Mesenchymal stem cell (in vitro differentiated cells and primary cell): ENCODE data around the gene ESR1.

Experiments used
- DNase-seq: peaks from one replicate; pipeline ENCODE4 v3.0.0-alpha.2; 2013
- H2AFZ ChIP-seq: one replicate; pipeline ENCODE4 v1.6.1; 2013; ENCODE audit warnings: low read depth, mild to moderate bottlenecking, control low read depth, inconsistent platforms, low read length, moderate library complexity
- H2AK5ac ChIP-seq: 2 replicates; pipeline ENCODE4 v1.6.1; 2013; ENCODE audit warnings: low read length, moderate library complexity, mild to moderate bottlenecking, inconsistent platforms; ENCODE audit not compliant: severe bottlenecking
- H2BK120ac ChIP-seq: one replicate; pipeline ENCODE4 v1.6.1; 2013; ENCODE audit warnings: low read depth, mild to moderate bottlenecking, inconsistent platforms, low read length, moderate library complexity
- H2BK12ac ChIP-seq, 2 experiments: one replicate each; pipeline ENCODE4 v1.6.1; 2013; ENCODE audit warnings: inconsistent platforms in 2 of 2, low read length in 2 of 2, mild to moderate bottlenecking in 2 of 2, moderate library complexity in 2 of 2, control low read depth in 1 of 2
- H2BK15ac ChIP-seq: one replicate; pipeline ENCODE4 v1.6.1; 2013; ENCODE audit warnings: mild to moderate bottlenecking, low read depth, inconsistent platforms; ENCODE audit not compliant: poor library complexity, severe bottlenecking
- H2BK5ac ChIP-seq: 2 replicates; pipeline ENCODE4 v1.6.1; 2013; ENCODE audit warnings: low read depth, mild to moderate bottlenecking, low read length, control low read depth, inconsistent platforms; ENCODE audit not compliant: poor library complexity, severe bottlenecking
- H3K14ac ChIP-seq, 2 experiments: one replicate each; pipeline ENCODE4 v1.6.1; 2013; ENCODE audit warnings: inconsistent platforms in 2 of 2, low read length in 2 of 2, control low read depth in 1 of 2, mild to moderate bottlenecking in 1 of 2, moderate library complexity in 1 of 2
- H3K18ac ChIP-seq, 2 experiments: one replicate each; pipeline ENCODE4 v1.6.1; 2013; ENCODE audit warnings: inconsistent platforms in 2 of 2, low read length in 2 of 2, control low read depth in 1 of 2, low read depth in 1 of 2, mild to moderate bottlenecking in 1 of 2
- H3K23ac ChIP-seq, 2 experiments: one replicate each; pipeline ENCODE4 v1.6.1; 2013; ENCODE audit warnings: inconsistent platforms in 2 of 2, low read length in 2 of 2, mild to moderate bottlenecking in 2 of 2, moderate library complexity in 2 of 2, control low read depth in 1 of 2
- H3K27ac ChIP-seq: 2 replicates; pipeline ENCODE4 v1.5.1; 2013; ENCODE audit warnings: mild to moderate bottlenecking, moderate library complexity, low read length, control low read depth, inconsistent platforms; ENCODE audit not compliant: poor library complexity, severe bottlenecking
- H3K27me3 ChIP-seq, 2 experiments: 2 replicates each; pipeline versions ENCODE4 v1.6.1 to v1.7.0; 2013; ENCODE audit warnings: low read length in 2 of 2, mild to moderate bottlenecking in 2 of 2, moderate library complexity in 2 of 2, control low read depth in 1 of 2, inconsistent platforms in 1 of 2; ENCODE audit not compliant: control insufficient read depth in 1 of 2, insufficient read depth in 1 of 2
- H3K36me3 ChIP-seq, 2 experiments: 2 replicates each; pipeline versions ENCODE4 v1.6.1 to v1.7.0; 2013; ENCODE audit warnings: low read length in 2 of 2, control low read depth in 1 of 2, inconsistent platforms in 1 of 2, low read depth in 1 of 2, mild to moderate bottlenecking in 1 of 2; ENCODE audit not compliant: insufficient read depth in 2 of 2, control insufficient read depth in 1 of 2
- H3K4ac ChIP-seq, 2 experiments: one replicate each; pipeline ENCODE4 v1.6.1; 2013; ENCODE audit warnings: inconsistent platforms in 2 of 2, low read length in 2 of 2, mild to moderate bottlenecking in 2 of 2, moderate library complexity in 2 of 2, control low read depth in 1 of 2, low read depth in 1 of 2
- H3K4me1 ChIP-seq: 2 replicates; pipeline ENCODE4 v1.6.1; 2013; ENCODE audit warnings: low read depth, low read length, control low read depth; ENCODE audit not compliant: control insufficient read depth, insufficient read depth
- H3K4me2 ChIP-seq: 2 replicates; pipeline ENCODE4 v1.6.1; 2013; ENCODE audit warnings: low read length, mild to moderate bottlenecking, inconsistent platforms; ENCODE audit not compliant: poor library complexity, severe bottlenecking
- H3K4me3 ChIP-seq, 2 experiments: 2 replicates each; pipeline versions ENCODE4 v1.5.1 to v1.7.0; 2013; ENCODE audit warnings: low read length in 2 of 2, mild to moderate bottlenecking in 2 of 2, control low read depth in 1 of 2, low read depth in 1 of 2; ENCODE audit not compliant: insufficient read depth in 1 of 2
- H3K79me1 ChIP-seq: replicated peaks from 2 replicates; pipeline ENCODE4 v1.6.1; 2013; ENCODE audit warnings: mild to moderate bottlenecking, control low read depth, low read length, inconsistent platforms; ENCODE audit not compliant: poor library complexity, severe bottlenecking
- H3K9ac ChIP-seq: 2 replicates; pipeline ENCODE4 v1.7.0; 2013; ENCODE audit warnings: mild to moderate bottlenecking, low read length, moderate library complexity
- H3K9me3 ChIP-seq: 2 replicates; pipeline ENCODE4 v1.7.0; 2013; ENCODE audit warnings: mild to moderate bottlenecking, low read length; ENCODE audit not compliant: control insufficient read depth
- H4K8ac ChIP-seq: one replicate; pipeline ENCODE4 v1.6.1; 2013; ENCODE audit warnings: inconsistent platforms, mild to moderate bottlenecking, low read length, moderate library complexity
- H4K91ac ChIP-seq: one replicate; pipeline ENCODE4 v1.6.1; 2013; ENCODE audit warnings: mild to moderate bottlenecking, low read length, inconsistent platforms
- WGBS: methylation state at CpG from one replicate; pipeline ENCODE4 v1.1.7; 2013; ENCODE audit warnings: mixed read lengths; 5-methylcytosine and 5-hydroxymethylcytosine counted together

The ESR1 gene

DNA sequence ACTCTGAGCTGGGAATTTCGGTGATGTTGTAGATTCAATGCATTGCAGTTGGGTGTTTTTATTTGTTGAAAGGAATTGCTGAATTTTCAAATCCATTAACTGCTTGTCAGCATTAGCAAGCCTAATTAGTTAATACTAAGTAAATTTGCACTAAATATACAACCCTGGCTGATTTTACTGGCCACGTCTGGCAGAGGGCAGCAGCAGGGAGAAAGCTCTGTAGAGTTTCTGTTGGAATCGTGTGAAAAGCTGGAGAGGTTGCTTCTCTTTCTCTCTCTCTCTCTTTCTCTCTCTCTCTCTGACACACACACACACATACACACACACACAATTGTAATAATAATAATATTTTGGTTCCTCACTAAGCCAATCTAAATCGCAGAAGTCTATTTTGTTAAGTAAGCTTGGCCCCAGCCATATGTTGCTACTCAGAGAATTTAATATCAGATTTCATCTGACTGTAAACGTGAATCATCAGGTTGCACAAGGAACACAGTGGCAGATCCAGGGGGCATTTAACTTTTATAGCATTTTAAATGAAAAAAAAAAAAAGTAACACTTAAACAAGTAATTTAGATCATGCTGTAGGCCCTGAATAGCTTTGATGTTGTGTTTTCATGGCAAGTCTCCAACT is 289.5 kb downstream of the ESR1 start:
- Histone ChIP-seq H3K36me3 (no peaks in the 10 kb centered on the region), H2AFZ (no peak overlapping the region), H2BK120ac (no peak overlapping the region), H3K23ac (no peak overlapping the region), H3K4me1 (peaks cover 14% of the 10 kb centered on the region), H2BK15ac (no peak overlapping the region), H3K27me3 (no peaks in the 10 kb centered on the region), H3K9ac (peak overlapping the region; percentile 60), H3K79me1 (no peaks in the 10 kb centered on the region), H3K4ac (no peak overlapping the region), H3K4me3 (no peak overlapping the region), H3K4me2 (no peak overlapping the region), H2AK5ac (no peak overlapping the region), H3K9me3 (peaks cover 8% of the 10 kb centered on the region), H2BK12ac (no peak overlapping the region), H4K91ac (no peak overlapping the region), H2BK5ac (no peak overlapping the region), H3K27ac (peak overlapping the region; percentile 41), H3K18ac (no peak overlapping the region), H3K14ac (no peak overlapping the region), H4K8ac (no peak overlapping the region)
- peak; percentile 5 for DNase-seq
- WGBS: 100% methylated on average over 3 of the region's 5 CpGs

GRCh38 chr6:152098683-152099082 is 291.2 kb downstream of the ESR1 start:
- Histone ChIP-seq H3K4ac (no peak overlapping the region), H2BK120ac (no peak overlapping the region), H2BK5ac (no peak overlapping the region), H3K79me1 (no peaks in the 10 kb centered on the region), H3K4me3 (no peak overlapping the region), H3K14ac (no peak overlapping the region), H3K4me1 (peaks cover 14% of the 10 kb centered on the region), H2AFZ (no peak overlapping the region), H3K18ac (no peak overlapping the region), H3K36me3 (no peaks in the 10 kb centered on the region), H4K8ac (no peak overlapping the region), H3K23ac (no peak overlapping the region), H2BK12ac (no peak overlapping the region), H2BK15ac (no peak overlapping the region), H3K4me2 (no peak overlapping the region), H3K9me3 (peaks cover 8% of the 10 kb centered on the region), H3K27me3 (no peaks in the 10 kb centered on the region), H3K27ac (no peak overlapping the region), H4K91ac (no peak overlapping the region), H2AK5ac (no peak overlapping the region), H3K9ac (no peak overlapping the region)
- WGBS: 95% methylated on average over 14 of the region's 14 CpGs
- DNase-seq: no peak

- H2AK5ac ChIP-seq: no peak overlapping the region
- H3K14ac ChIP-seq: no peak overlapping the region
- H2BK5ac ChIP-seq: no peak overlapping the region
- 95% methylated on average over 4 of the region's 4 CpGs for WGBS
- H3K4me1 ChIP-seq: peaks cover 10% of the 10 kb centered on the region
- peaks cover 8% of the 10 kb centered on the region for H3K9me3 ChIP-seq
- no peak overlapping the region for H2AFZ ChIP-seq
- peak overlapping the region; percentile 8 to 70 for H3K18ac ChIP-seq
- no peak overlapping the region for H2BK120ac ChIP-seq
- DNase-seq: no peak
- H3K23ac ChIP-seq: no peak overlapping the region
- H3K27ac ChIP-seq: no peak overlapping the region
- H3K4me3 ChIP-seq: no peak overlapping the region
- H2BK15ac ChIP-seq: no peak overlapping the region
- no peak overlapping the region for H3K4me2 ChIP-seq
- H3K9ac ChIP-seq: no peak overlapping the region
- no peaks in the 10 kb centered on the region for H3K36me3 ChIP-seq
- peak overlapping the region; percentile 56 to 73 for H2BK12ac ChIP-seq
- H3K79me1 ChIP-seq: no peaks in the 10 kb centered on the region
- no peaks in the 10 kb centered on the region for H3K27me3 ChIP-seq
- no peak overlapping the region for H4K91ac ChIP-seq
- H4K8ac ChIP-seq: peak overlapping the region; percentile 54
- H3K4ac ChIP-seq: no peak overlapping the region
Measured at GRCh38 chr6:152099446-152100182, 292.1 kb downstream of the ESR1 start.

GRCh38 chr6:152100183-152100618 is 292.7 kb downstream of the ESR1 start:
- no peak overlapping the region for H3K27ac ChIP-seq
- H4K8ac ChIP-seq: peak overlapping the region; percentile 54
- no peak overlapping the region for H3K14ac ChIP-seq
- no peak overlapping the region for H3K4ac ChIP-seq
- no peak overlapping the region for H2BK120ac ChIP-seq
- no peak overlapping the region for H2AFZ ChIP-seq
- peaks cover 7% of the 10 kb centered on the region for H3K4me1 ChIP-seq
- H3K4me3 ChIP-seq: no peak overlapping the region
- no peak overlapping the region for H2AK5ac ChIP-seq
- 21% methylated on average over 7 of the region's 7 CpGs for WGBS
- no peaks in the 10 kb centered on the region for H3K36me3 ChIP-seq
- no peak overlapping the region for H3K4me2 ChIP-seq
- peak overlapping the region in 1 of 2 experiments; percentile 73 for H2BK12ac ChIP-seq
- no peak overlapping the region for H2BK15ac ChIP-seq
- H3K27me3 ChIP-seq: no peaks in the 10 kb centered on the region
- peak overlapping the region; percentile 8 to 70 for H3K18ac ChIP-seq
- no peak overlapping the region for H2BK5ac ChIP-seq
- peaks cover 8% of the 10 kb centered on the region for H3K9me3 ChIP-seq
- H3K9ac ChIP-seq: no peak overlapping the region
- no peak overlapping the region for H4K91ac ChIP-seq
- H3K79me1 ChIP-seq: no peaks in the 10 kb centered on the region
- DNase-seq: peak; percentile 5
- H3K23ac ChIP-seq: no peak overlapping the region
